Posterior cingulate gyrus (tissue), 11 donors: ENCODE data around the gene CEACAM21.

Experiments
- DNase-seq, 10 donors: peaks; one replicate each; pipeline versions ENCODE4 v3.0.0 to v3.0.0-alpha.2; 2020 to 2021; ENCODE audit warnings: mixed read lengths in 3 of 10
- intact Hi-C: fragments of 100-400 bp; cut with DNase I; formaldehyde crosslinking; loops from one replicate; pipeline ENCODE4 v1.15.1; 2023

The CEACAM21 gene

DNA sequence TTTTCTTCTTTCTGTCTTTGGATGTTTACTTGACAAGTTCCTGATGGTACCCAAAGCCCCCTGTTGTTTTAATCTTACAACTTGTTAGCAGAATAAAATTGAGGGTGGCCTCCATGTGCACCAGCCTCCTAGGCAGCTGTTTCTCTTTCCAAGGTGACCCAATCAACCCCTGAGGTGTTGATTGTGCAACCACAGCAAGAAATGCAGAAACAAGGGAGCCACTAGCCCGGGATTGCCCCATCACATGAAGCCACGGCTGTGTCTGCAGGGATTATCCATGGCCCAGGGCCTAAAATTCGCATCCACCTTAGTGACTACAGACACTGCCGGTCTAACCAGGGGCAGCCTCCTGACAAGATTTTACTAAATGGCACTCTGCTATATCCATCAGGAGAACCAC lies 36.5 kb downstream of the CEACAM21 start:
- DNase-seq: no peak
- intact Hi-C loops: no loop called here

DNA sequence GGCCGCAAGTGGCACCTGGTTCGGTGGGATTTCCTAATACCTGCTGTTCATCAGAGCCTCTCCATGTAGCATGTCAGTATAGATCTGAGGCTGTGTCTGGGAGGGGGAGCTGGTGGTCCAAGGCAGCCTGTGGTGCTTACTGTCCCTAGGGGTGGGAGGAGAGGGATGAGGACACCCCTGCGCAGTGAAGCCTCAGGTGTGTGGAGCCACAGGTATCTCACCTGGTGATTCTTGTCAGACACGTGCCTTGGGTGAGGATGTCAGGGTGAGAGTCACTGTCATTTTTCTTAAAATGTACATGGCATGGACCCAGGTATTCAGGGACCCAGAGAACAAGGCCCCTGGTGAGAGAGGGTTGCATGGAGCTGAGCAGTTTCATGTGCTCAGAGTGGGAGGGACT lies 39.2 kb downstream of the CEACAM21 start:
- intact Hi-C loops: no loop called here

DNA sequence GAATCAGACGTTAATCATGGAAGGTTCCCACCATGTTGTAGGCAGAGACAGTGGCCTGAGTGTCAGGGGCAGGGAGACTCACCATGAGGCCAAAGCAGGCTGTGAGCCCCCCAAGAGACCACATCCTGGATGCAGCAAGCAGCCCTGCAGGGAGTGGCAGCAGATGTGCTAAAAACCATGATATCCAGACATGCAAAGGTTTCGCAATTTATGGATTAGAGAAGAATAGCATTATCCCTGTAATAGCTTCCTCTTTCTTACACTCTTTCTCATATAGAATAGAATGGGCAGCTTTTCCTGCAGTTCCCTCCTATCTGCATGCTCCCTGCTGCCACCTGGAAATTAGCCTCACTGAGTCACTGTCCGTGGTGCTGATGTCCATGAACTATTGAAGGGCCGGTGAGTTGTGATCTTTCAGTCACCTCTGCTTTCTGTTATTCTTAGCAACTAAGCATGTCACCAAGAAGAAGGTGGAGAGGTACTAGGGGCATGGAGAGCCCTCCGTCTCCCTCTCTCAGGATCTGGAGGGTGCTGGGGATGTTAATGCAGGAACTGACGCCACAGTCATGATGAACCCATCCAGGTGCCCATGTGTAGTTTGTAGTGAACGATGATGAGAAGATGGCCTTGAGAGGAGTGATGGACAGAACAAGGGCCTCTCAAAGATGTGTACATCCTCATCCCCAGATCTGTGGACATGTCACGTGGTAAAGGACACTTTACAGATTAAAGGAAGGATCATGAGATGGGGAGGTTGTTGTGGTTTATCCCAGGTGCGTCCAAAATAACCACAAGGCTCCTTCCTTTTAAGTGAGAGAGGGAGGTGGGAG lies 41.0 kb downstream of the CEACAM21 start:
- intact Hi-C loops: no loop called here
- no peak for DNase-seq

More for the DNA sequence above, 39.2 kb downstream of the CEACAM21 start:
- DNase-seq: no peak

DNA sequence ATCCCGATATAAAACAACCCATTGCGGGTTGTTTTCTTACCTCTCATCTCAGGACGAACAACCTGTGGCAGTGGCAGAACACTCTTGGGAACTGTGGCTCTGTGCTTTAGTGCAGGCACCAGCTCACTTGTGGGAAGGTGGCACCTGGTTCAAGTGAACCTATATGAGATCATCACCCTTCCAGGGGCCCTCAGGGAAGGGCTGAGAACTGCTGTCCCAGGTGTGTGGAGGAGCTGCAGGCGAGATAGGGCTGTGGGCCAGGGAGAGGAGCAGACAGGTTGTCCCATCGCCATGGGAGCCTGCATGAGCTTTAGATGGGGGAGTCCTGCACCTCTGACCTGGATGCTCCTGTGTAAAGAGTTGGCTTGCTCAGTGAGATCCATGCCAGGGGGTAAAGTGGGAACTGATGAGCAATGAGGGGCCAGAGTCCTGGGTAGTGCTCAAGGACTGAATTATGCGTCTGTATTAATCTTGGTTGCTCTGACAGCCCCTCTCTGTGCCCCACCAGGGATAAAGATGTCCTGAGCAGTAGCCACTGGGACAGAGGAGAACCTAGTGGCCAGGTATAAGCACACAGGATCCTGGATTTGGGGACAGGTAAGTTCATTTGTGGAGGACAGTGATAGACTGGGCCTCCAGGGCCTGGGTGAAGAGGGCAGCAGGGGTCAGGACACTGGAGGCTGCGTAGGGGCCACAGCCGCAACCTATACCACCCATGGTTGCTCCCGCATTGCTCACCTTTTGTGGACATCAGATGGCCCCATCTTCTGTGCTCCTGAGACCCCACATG lies 42.2 kb downstream of the CEACAM21 start:
- DNase-seq: no peak
- intact Hi-C loops: no loop called here

DNA sequence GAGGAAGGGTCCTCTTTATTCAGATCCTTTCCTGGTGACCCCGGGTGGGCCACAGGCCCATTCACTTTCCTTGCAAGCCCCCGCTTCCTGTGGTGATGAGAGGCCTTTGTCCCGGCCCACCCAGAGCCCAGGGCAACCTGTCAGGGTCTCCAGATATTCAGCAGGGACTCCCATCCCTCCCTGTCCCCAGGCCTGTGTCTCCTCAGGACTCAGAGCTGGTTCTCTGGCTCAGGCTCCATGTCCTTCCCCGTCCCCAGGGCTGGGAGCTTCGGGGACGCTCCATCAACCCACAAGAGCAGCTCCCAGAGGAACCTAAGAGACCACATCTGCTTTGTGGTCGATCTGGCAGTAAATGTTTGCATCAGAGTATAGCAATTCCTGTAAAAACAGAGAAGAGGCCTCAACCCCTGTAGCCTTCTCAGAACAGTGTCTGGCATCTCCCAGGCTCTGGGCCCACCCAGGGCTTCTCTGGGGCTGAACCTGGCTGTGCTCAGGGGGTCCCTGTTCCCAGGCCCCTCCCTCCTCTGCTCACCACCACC lies 43.1 kb downstream of the CEACAM21 start:
- intact Hi-C loops: no loop called here
- DNase-seq: no peak

DNA sequence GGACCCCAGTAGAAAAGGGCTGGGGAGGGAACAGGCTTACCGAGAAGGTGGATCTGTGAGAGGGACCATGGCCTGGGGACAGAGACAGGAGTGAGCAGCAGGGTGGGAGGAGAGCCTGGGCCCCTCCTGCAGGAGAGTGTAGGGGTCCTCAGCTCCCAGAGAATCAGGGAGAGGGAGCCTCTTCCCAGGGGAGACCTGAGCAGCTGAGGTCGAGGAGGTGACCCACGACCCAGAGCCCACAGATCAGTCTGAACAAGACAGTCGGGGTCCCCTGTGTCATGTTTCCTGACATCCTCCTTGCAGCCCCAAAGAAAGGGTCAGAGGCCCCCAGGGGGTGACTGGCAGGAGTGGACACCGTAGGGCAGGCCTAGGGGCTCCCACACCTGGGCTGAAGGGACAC lies 44.2 kb downstream of the CEACAM21 start:
- DNase-seq: no peak
- intact Hi-C loops: no loop called here

DNA sequence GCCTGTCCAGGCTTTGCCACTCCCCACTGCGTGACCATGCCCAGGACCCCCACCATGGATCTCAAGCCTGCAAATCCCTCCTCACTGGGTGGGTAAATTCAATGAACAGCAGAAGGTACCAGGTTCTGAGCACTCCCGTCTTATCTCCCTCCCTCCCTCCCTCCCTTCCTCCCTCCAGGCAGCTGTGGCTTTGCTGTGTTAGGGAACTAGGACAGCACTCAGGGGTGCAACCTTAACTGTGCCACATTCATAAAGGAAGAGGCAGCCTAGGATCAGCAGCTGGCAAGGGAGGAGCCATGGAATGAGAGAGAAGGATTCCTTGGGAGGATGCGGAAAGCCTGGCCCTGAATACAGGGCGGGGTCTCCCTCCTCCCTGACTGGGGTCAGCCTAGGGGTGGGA lies 45.3 kb downstream of the CEACAM21 start:
- intact Hi-C loops: no loop called here
- DNase-seq: no peak

DNA sequence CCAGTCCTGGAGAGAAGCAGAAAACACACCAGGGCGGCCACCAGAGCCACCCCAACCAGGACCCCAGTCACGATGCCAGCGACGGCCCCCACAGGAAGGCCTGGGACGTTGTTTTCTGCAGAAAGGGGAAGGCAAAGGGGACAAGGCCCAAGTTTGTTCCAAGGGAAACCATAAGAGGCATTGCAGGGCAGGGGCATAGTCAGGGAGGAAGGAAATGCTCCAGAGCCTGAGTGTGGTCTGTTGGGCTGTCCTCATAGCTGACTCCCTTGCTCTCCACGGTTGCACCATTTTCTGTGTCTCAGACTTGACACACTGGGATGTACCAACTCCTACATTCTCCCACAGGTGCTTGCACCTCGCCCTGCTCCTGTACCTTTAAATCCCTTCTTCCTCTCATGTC lies 45.7 kb downstream of the CEACAM21 start:
- DNase-seq: no peak
- intact Hi-C loops: no loop called here

DNA sequence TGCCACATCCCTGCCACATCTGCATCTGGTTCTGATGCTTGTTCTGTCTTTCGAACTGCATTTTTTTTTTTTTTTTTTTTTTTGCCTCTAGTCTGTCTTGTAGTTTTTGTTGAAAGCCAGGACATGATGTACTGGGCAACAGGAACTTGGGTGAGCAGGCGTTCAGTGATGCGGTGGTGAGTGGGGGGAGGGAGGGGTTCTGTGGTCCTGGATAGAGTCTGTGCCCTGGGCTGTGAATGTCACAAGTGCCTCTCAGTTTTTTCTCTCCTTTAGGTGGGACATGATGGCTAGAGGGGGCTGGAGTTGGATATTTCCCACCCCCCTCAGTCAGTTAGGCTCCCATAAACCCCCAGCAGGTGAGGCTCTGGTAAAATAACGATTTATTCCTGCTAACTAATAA lies 47.4 kb downstream of the CEACAM21 start:
- intact Hi-C loops: no loop called here
- DNase-seq: no peak

DNA sequence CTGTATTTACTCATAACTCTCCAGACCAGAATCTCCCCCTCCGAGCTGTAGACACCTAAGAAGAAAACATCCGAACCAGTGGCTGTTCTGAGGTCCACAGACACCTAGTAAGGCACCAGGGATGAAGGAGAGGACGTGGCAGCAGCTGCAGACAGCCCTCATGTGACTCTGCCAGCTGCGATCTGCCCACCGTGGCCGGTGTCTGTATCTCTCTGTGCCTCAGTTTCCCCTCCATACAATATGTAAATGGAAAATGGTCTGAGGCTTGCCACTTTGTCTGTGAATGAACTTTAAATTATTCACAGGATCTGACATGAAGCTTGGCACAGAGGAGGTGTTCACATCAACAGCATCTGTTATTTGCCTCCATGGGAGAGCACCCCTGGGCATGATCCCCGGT lies 48.5 kb downstream of the CEACAM21 start:
- intact Hi-C loops: no loop called here
- no peak for DNase-seq

DNA sequence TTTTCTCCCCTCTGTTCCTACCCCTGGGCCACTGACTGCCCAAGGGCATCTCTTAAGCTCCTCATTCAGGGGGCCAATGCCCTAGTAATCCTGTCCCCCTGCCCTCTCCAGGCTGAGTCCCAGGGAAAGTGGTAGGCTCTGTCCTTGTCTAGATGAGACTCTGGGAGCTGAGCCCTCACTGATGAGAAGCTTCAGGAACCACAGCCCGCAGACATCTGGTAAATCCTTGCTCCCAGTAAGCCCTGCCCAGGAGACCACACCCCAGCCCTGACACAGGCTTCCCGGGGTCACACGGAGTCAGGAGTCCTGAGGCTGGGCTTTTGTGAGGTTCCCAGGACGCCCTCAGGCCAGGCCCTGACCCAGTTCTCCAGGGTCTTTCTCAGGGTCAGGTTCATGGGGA lies 49.0 kb downstream of the CEACAM21 start:
- intact Hi-C loops: no loop called here
- no peak for DNase-seq

DNA sequence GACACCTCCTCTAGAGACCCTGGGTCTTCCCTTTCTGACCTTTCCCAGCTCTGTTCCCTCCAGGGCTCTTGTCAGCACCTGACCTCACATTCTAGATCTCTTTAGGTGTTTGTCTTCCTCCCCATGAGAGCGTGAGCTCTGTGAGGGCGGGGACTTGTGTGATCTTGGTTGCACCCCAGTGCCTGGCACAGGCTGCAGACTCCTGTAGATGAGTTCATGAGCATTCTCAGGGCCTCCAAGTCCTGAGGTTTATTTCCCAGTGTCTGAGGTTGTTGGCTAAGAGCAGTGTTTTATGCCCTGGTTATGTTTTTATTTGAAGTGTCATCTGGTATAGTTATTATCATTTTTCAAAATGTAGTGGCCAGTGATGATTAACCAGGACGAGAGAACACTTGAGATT lies 50.3 kb downstream of the CEACAM21 start:
- DNase-seq: no peak
- intact Hi-C loops: no loop called here

DNA sequence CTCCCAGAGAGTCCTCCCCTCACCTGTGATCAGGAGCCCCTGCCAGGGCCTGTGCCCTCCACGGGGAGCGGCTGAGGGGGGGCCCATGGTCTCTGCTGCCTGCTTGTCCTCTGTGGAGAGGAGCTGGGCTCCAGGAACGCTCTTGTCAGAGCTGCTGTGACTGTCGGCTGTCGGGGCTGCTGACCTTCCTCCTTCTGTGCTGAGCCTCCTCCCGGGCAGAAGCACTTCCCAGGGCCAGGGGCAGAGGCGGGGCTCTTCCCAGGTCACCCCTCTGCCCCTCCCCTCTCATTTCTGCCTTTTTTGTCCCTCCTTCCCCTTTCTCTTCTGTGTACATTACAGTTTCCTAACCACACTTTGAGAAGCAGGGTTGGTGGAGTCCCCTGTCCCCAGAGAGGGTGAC lies 50.9 kb downstream of the CEACAM21 start, which contains the start of gene CEACAM4:
CEACAM4 (minus strand) TSS at position 198 of the 400 bp plus-strand sequence; CDS start at position 87, 111 bp downstream.
- peak in 1 of 10 donors; percentile 8 for DNase-seq
- intact Hi-C loops: no loop called here

DNA sequence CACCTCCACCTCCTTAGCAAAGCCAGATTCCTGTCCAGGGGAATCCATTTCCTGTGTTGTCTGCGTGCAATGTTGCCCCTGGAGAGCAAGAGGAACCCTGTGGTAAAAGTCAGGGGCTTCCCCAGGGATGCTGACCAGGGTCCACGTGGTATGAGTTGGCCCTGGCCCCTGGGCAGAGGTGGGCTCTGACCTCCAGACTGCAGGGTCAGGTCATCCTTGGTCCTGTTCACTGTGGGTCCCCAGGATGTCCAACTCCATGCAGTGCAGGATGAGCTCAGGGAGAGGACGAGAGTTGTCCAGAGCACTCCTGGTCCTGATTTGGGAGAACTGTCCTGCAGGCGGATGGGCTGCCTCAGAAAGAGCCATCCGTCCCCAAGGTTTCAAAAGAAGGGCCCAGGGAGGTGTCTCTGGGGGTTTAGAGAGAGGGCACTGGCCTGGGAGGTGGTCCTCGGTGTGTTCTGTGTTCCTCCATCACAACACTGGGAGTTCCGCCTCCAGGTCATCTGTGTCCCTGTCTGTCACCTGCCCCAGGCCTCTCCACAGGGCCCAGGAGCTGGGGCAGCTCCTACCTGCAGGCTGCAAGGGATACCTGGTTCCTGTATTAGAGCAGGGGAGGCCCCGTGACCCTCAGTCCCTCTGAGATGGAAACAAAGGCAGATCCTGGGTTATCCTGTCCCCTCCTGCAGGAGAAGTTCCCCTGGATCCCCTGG lies 52.2 kb downstream of the CEACAM21 start:
- DNase-seq: no peak
- intact Hi-C loops: no loop called here
